Measurements from ENCODE around the gene FAM222B.
A peak's percentile ranks its signal among the peaks of the same experiment; 100 is the strongest.
"Not testable (repeated sequence)": the region's sequence is repeated elsewhere in the genome, so short reads cannot be mapped to it uniquely, and the experiment has no call there.

The FAM222B gene, protein sequence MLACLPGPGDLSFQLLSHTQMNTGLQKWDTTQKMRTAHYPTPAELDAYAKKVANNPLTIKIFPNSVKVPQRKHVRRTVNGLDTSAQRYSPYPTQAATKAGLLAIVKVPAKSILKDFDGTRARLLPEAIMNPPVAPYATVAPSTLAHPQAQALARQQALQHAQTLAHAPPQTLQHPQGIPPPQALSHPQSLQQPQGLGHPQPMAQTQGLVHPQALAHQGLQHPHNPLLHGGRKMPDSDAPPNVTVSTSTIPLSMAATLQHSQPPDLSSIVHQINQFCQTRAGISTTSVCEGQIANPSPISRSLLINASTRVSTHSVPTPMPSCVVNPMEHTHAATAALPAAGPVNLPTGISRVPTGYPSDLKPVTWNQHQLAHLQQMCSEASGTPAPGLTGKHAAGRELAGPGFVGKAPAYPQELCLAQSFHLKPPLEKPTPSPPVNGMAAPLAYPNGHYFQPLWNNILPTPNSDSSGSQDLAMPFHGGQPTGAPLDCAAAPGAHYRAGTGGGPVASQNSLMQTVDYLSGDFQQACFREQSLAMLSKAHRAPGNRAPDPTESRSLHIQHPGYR

DNA sequence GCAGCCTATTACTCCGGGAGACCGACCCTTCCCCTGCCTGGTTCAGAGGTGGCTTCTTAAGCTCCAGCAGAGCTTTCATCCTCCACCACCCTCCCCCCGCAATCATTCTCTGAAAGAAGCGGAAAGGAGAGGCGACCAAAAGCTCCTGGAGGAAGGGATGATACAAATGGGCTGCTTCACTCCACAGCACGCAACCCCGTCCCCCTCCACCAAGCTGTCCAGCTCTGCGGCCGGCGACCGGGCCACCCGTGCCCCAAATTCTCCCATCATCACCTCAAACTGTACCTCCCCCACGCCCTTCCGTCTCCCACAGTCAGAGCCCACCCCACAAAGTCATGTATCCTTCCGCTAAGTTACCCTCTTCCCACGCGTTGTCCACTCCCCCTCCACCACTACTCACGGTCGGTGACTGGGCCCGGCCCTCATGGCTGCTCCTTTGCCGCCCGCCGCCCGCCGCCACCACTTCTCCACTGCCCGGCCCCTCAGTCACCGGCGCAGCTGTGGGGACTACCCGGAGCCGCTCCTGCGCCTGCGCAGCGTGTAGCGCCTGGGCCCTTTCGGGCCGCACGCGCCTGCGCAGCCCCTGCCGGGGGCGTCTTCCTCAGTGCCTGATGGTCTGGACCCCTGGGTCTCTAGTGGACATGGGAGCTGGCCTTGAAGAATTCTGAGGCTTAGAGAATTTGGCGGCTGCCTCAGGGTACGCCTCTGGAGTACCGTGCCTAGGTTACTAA is at the start of gene FAM222B:
Gene FAM222B (minus strand): TSS at position 509 of the 731 bp plus-strand sequence. CDS start 76,123 bp downstream, outside the sequence.
- DNase-seq (ENCODE audit: low read depth in 1 of 2, low spot score in 1 of 2) = peak; percentile 71 to 82

DNA sequence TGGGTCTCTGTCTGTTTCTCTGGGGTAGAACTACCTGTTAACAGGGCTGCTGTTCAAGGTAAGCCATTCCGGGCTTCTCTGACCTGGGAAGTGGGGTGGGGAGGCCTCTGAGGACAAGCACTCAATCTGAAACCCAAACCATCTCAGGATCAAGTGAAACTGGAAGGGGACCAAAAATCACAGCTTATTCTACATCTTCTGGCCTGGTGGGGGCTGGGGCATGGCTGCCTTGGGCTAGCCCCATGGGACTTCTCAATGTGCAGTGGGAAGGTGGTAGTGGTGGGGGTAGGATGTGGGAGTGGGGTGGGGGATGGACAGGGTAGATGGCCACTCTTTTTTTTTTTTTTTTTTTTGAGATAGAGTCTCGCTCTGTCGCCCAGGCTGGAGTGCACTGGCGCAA is 49.4 kb upstream of the FAM222B start:
- DNase-seq (ENCODE audit: low read depth in 1 of 2, low spot score in 1 of 2) = no peak

DNA sequence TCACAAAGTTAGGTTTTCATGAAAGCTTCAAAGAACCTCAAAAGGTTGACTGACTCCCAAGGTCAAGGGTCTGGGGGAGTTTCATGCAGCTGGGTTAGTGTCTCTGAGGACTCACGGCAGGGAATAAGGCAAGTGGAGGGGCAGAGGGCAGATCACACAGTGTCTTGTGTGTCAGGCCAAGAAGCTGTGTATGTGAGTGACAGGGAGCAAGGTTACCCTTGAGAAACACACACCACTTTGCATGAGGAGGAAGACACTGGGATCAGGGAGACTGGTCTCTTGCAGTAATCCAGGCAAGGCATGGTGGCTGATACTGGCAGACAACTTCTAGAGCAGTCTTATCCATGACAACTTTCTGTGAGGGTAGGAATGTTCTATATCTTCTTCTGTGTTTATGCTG is 48.6 kb upstream of the FAM222B start:
- DNase-seq (ENCODE audit: low read depth in 1 of 2, low spot score in 1 of 2) = no peak

DNA sequence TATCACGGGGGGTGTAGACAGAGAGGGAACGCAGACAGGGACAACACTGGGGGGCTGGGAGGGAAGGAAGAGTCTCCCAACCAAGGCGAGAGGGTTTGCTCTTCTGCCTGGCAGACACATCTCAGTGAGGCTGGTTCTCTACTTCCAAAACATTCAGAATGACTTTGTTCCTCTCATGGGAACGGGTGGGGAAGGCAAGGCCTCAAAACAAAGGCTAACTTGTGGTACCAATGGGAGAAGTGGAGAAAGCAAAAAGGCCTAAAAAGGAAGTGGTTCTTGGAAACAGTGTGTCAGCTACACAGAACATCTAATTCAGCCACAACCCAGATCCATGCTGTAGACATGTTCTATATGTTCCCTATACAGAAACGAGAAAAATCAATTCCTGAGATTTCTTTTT is 47.4 kb upstream of the FAM222B start:
- no peak for DNase-seq (ENCODE audit: low read depth in 1 of 2, low spot score in 1 of 2)

DNA sequence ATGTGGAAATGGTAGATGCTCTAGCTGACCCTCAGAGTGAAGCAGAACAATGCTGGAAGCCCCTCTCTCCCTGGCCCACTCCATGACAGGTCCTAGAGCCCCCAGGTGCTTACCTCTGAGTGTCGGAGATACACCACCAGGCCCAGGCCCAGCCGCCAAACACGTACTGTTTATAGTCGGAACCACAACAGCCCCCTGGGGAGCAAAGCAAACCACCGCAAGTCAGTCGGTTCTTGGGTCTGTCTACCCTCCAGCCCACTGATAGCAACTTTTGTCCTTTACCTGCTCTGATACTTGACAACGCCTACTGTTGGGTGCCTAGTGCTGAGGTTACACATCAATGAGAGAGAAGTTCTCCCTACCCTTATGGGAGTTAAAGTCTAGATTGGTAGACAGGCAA is 46.2 kb upstream of the FAM222B start:
- DNase-seq (ENCODE audit: low read depth in 1 of 2, low spot score in 1 of 2) = no peak

DNA sequence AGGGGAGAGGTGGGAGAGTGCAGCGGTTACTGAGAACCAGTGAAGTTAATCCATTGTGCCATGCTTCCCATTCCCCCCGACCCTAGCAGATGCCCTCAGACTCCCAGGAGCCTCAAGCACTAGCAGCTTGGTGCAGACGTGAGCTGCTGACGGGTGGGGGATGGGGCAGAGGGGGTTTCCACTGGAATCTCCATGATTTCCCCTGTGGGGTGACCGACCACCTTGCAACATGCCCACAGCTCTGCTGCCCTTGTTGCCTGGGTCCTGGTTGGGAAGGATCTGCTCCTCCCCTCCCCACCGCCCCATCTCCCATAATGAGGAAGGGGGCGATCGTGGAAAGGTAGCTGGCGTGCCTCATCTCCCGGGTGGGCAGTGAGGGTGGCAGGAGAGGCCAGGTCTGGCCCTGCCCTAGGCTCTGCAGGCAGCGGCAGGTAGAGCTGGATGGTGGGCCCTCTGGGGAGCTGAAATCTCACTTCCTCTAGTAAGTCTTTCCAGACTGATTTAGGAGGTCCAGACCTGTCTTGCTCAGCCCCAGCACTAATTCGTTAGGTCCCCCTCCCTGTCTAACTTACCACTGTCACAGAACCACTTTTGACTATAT is 45.4 kb upstream of the FAM222B start:
- DNase-seq (ENCODE audit: low read depth in 1 of 2, low spot score in 1 of 2) = no peak

DNA sequence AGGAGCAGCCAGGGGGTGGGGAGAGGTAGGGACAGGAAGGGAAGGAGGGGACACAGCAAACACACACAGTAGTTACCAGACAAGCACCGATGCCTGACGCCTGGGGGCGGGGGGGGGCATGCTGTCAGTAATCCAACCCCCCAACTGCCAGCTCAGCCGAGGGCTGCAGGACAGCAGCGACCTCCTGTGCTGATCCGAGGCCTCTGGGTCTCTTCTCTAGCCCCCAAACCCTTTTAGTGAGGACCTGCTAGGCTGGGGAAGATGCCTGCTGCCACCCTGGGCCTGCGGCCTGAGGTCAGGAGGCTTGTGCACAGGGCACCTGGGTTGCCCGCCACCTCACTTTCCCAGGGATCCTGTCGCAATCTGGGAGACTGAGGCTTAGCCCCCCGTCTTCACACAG is 43.4 kb upstream of the FAM222B start:
- no peak for DNase-seq (ENCODE audit: low read depth in 1 of 2, low spot score in 1 of 2)

DNA sequence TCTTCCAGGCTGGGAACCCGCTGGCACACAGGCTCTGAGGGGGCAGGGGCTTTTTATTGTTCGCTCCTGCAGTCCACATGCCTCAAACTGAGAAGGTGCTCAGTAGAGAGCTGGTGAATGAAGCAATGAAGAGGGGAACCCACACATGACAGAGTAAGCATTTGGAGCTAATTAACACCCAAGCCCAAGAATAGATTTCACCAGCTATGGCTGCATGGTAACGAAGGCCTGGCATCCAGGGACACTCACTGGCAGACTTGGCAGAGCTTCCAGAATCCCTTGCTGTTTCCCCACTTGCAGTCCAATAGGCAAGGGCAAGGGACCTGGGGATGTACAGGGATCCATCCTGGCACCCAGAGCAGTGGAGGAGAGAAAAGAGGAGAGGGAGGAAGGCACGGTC is 42.8 kb upstream of the FAM222B start:
- no peak for DNase-seq (ENCODE audit: low read depth in 1 of 2, low spot score in 1 of 2)

DNA sequence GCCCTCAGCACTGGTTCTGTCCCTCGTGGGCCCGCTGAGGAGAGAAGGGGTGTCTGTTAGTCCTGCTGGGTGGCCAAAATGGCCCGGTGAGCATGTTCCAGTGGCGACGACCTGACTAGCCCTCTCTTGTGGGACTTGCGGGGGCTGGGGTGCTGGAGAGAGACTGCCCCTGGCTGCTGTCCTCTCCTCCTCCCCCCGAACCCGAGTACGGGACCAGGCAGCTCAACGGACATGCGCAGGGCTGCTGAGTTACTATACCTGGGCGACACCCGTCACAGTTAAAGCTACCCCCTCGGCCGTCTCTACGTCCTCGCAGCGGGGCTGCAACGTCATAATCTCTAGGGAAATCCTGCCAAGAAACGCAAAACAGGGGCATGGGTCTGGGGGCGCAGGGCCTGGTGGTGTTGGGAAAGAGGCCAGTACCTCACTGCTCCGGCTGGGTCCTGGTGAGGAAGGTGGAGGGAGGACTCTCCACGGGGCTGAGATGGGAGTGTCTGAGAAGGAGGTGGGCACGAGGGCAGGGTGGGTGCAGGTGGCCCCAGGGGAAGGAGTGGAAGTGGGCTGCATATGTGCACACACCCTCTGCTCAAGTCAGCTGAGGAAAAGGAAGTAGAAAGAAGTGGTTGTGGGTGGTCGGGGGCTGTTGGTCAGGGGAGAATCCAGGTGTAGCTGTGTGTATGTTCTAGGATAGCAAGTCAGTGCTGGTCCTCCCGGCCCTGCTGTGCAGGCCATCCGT is 41.5 kb upstream of the FAM222B start:
- no peak for DNase-seq (ENCODE audit: low read depth in 1 of 2, low spot score in 1 of 2)

DNA sequence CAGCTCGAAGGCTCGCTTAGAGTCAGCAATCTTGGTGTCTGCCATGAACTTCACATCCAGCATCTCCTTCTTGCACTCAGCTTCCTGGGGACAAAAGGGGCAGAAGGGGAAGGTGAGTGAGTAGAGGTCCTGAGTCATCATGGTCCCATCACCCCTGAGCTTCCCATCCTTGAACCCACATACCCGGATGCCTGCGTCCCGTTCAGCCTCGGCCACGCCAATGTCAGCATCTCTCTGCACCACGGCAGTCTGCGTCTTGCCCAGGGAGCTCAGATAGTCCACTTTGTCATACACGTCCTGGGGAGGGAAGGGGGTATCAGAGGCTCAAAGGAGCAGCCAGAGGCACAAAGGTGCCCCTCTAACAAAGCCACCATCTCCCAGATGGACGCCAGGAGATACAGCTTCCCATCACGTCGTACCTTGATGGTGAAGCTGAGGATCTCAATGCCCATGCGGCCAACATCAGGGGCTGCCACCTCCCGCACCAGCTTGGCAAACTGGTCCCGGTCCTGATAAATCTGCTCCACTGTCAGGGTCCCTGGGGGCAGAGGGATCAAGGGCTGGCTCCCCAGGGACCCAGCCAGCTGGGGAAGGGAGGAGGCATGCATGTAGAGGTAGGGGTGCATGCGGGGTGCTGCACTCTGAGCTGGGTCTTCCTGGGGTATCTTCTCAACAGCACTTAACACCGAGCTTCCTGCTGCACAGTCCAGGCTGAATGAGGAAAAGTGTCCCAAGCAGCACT is 39.7 kb upstream of the FAM222B start:
- DNase-seq (ENCODE audit: low read depth in 1 of 2, low spot score in 1 of 2) = no peak

DNA sequence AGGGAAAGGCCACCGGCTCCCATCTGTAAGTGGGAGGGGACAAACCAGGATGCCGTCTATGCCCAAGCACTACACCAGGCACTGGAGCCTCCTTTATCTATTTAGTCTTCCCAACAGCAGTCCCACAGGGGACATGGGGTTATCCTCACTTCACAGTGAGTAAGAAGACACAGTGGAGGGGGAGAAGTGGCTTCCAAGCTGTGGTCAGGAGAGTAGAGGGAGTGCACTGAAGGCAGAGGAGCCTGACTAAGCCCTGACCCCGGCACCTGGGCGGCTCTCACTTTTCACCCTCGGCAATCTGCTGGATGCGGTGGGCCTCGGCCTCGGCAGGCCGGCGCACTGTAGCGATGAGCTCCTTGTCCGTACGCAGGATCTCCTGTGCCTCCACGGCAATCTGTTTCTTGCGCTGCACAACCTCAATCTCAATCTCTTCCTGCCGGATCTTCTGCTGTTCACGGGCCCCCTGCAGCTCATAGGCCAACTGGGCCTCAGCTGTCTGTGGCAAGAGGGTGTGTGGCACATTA is 39.0 kb upstream of the FAM222B start:
- no peak for DNase-seq (ENCODE audit: low read depth in 1 of 2, low spot score in 1 of 2)

DNA sequence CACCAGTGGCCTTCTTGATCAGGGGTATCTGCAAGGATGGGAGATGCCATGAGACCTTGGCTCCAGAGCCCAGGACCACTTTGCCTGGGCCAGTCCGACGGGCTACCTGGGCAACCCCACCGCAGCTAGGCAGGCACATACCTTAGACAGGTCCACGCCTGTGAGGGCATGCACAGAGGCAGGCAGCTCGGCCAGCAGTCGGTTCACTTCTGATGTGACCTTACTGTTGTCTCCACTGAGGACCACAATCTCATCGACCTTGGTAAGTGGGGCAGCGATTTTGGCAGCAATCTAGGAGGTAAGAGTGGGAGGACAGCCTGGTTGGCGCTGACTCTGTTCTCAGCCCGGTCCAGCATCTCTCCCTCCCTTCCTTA is 38.0 kb upstream of the FAM222B start:
- DNase-seq (ENCODE audit: low read depth in 1 of 2, low spot score in 1 of 2) = no peak

DNA sequence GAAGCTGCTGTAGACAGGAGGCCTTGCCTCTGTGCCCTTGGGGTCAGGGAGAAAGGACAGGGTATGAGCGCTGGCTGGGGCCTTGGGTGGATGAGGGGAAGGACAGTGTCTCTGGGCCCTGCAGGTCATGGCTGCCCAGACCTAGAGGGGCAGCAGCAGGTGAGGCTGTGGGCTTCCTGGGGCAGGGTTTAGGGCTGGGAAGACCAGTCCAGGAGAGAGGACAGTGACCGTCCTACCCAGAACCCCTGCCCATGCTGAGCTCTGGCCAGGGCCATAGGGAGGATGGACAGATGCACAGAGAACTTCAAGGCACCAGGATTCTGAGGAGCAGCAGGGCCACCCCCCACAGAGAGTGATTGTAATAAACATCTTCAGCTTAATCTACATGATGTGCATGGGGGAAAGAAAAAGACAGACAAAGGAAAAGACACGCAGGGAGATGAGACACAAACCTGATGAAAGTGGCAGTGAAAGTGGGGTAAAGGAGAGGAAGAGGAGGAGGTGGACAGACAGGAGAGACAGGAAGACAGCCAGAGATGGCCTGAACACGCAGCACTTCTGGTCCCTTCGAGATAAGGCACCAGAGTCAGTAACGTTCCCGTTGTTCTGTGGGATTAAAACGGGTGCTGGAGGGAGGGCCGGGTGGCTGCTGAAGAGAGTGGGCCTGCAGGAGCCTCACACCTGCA is 37.4 kb upstream of the FAM222B start:
- DNase-seq (ENCODE audit: low read depth in 1 of 2, low spot score in 1 of 2) = no peak

DNA sequence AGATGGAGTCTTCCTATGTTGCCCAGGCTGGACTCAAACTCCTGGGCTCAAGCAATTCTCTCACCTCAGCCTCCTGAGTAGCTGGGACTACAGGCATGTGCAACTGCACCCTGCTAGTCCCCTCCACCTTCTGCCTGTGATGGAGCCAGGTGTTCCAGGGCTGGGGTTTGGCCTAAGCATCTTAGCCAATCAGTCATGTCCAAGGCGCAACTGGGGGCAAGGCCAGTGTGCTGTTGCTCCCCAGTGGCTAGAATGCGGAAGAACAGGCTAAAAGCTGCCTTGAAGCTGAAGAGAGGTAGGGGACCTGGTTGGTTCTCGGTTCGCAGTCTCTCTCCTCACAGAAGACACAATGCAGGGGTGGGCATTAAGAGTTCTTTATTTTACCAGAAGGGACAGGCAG is 36.4 kb upstream of the FAM222B start:
- DNase-seq (ENCODE audit: low read depth in 1 of 2, low spot score in 1 of 2) = no peak

DNA sequence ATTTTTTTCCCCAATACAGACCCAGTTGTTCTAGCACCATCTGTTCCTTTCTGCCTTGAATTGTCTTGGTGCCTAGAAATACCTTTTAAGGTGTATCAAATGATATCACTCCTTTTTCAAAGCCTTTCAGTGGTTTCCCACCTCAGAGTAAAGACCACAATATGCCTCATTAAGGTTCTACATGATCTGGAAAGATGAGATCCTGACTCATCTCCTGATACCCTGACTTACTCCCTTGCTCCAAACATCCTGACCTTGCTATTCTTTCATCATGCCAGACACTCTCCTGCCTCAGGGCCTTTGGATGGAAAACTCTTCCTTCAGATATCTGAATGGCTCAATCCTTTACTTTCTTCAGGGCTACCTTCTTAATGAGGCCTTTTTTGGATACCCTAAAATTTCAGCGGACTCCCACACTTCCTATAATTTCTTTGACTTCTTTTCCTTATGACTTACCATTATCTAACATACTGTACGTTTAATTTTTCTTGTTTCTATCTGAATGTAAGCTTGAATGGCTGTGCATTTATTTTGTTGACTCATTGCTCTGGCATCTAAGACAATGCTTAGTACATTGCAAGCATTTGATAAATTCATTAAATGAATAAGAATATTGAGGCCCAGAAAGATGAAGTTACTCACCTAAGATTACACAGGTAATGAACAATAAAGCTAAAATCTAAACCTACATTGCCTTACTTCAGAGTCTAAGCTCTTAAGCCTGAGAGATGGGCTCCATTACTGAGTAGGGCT is 35.7 kb upstream of the FAM222B start:
- no peak for DNase-seq (ENCODE audit: low read depth in 1 of 2, low spot score in 1 of 2)

DNA sequence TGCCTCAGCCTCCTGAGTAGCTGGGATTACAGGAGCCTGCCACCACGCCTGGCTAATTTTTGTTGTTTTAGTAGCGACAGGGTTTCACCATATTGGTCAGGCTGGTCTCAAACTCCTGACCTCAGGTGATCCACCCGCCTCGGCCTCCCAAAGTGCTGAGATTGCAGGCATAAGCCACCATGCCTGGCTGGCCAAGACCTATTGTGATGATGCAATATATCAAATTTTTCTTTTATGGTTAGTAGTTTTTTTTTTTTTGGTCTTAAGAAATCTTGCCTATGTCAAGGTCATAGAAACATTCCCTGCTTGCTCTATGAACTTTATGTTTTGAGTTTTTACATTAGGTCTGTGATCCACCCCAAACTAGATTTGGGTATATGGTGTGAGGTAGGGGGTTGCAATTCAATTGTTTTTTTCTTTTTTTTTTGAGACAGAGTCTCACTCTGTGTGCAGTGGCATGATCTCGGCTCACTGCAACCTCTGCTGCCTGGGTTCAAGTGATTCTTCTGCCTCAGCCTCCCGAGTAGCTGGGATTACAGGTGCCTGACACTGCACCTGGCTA is 34.6 kb upstream of the FAM222B start:
- not testable (repeated sequence) for DNase-seq (ENCODE audit: low read depth in 1 of 2, low spot score in 1 of 2)

DNA sequence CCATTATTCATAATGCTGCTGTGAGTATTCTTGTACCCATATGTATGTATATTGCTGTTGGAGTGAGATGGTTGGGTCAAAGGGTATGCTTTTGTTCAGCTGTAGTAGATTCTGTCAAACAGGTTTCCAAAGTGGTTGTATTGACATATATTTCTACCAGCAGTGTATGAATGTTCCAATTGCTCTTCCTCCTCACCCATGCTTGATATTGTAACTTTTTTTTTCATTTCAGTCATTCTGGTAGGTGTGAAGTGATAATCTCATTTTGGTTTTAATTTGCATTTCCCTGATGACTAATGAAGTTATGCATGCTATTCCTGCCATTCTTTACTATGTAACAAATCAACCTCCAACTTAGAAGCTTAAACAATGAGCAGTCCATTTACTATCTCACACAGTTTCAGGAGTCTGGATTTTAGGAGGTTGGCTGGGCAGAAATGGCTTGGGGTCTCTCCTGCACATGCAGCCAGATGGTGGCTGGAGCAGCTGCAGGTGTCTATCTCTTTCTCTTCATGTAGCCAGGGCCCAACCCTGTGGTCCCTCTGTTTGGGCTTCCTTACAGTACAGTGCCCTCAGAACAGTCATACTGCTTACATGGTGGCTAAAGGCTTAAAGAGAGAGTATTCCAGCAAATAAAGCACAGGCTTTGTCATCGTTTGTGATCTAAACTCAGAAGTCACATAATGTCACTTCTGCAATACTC is 33.4 kb upstream of the FAM222B start:
- no peak for DNase-seq (ENCODE audit: low read depth in 1 of 2, low spot score in 1 of 2)

DNA sequence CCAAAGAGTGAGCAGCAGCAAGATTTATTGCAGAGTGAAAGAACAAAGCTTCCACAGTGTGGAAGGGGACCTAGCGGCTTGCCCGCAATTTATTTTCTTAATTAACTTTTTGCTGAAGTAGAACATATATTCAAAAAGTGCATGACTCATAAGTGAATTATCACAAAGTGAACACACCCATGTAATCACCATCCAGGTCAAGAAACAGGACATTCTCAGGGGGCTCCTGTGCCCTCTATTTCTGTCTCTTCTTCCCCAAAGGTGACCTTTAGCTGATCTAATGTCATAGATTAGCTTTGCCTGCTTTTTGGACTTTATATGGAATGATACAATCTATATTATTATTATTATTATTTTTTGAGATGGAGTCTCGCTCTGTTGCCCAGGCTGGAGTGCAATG is 32.2 kb upstream of the FAM222B start:
- no peak for DNase-seq (ENCODE audit: low read depth in 1 of 2, low spot score in 1 of 2)

Measured in stimulated activated CD4-positive, alpha-beta T cell treated with anti-CD3 and anti-CD28 coated beads, Interleukin-15, amount 100 ng/mL, for 1 hour (primary cell).